ENCODE results near the gene HNRNPC. TPM values are rescaled to one million over a fixed set of nuclear protein-coding genes. Genes with fewer than 3 reads are reported as not detected.
A peak's percentile ranks its signal among the peaks of the same experiment; 100 is the strongest.

Gene HNRNPC
- total RNA-seq, 1 experiment from 2014 or later = 1,062 TPM

GRCh38 chr14:21258005-21258888 is 11.0 kb downstream of the HNRNPC start:
- no peak overlapping the region for H3K23ac ChIP-seq (ENCODE audit: insufficient read length, low read depth, low read length)
- peaks cover 3% of the 10 kb centered on the region for H3K23me2 ChIP-seq (ENCODE audit: insufficient read length, low read depth, low read length, poor library complexity, severe bottlenecking)
- no peak overlapping the region for H2BK20ac ChIP-seq (ENCODE audit: low read depth, low read length, poor library complexity, severe bottlenecking)
- H2BK15ac ChIP-seq (ENCODE audit: low read depth, low read length) = no peak overlapping the region
- H3K27me3 Mint-ChIP-seq (ENCODE audit: low read depth) = no peaks in the 10 kb centered on the region; the same call in 1 of the 2 replicates
- H4K20me1 ChIP-seq (ENCODE audit: control insufficient read depth, insufficient read depth, insufficient read length) = no peaks in the 10 kb centered on the region
- peak overlapping the region; percentile 14 to 56 (median 30); a peak in 4 of 7 replicates for H3K27ac Mint-ChIP-seq
- H3K9me3 Mint-ChIP-seq = no peaks in the 10 kb centered on the region; a peak in 1 of 5 replicates
- H2AK5ac ChIP-seq (ENCODE audit: insufficient read length, low read length) = no peak overlapping the region
- peaks cover 86% of the 10 kb centered on the region for H3K79me2 ChIP-seq (ENCODE audit: insufficient read depth, low read length)
- DNase-seq = no peak
- no peak overlapping the region for H2AFZ ChIP-seq (ENCODE audit: low read length)
- H3K4me2 ChIP-seq (ENCODE audit: insufficient read depth, insufficient read length, low read length) = peak overlapping the region; percentile 43
- no peak overlapping the region for H2BK5ac ChIP-seq (ENCODE audit: insufficient read length, low read length)
- no peak overlapping the region for H3T11ph ChIP-seq (ENCODE audit: low read length)
- H3K14ac ChIP-seq (ENCODE audit: insufficient read depth, low read length) = no peak overlapping the region
- no peak overlapping the region for H4K91ac ChIP-seq (ENCODE audit: insufficient read length, low read depth, low read length)
- no peak overlapping the region for H3K9ac ChIP-seq (ENCODE audit: extremely low read depth, insufficient read length, low read length)
- peaks cover 3% of the 10 kb centered on the region for H3K79me1 ChIP-seq (ENCODE audit: insufficient read depth, low read depth, low read length, poor library complexity, severe bottlenecking)
- peak overlapping the region; percentile 3 to 4; a peak in 4 of 5 replicates for H3K4me3 Mint-ChIP-seq
- no peak overlapping the region for H4K5ac ChIP-seq (ENCODE audit: insufficient read length, low read depth, low read length)
- H3K56ac ChIP-seq (ENCODE audit: insufficient read length, low read depth, low read length) = no peak overlapping the region
- TF ChIP-seq, protein P1, sequence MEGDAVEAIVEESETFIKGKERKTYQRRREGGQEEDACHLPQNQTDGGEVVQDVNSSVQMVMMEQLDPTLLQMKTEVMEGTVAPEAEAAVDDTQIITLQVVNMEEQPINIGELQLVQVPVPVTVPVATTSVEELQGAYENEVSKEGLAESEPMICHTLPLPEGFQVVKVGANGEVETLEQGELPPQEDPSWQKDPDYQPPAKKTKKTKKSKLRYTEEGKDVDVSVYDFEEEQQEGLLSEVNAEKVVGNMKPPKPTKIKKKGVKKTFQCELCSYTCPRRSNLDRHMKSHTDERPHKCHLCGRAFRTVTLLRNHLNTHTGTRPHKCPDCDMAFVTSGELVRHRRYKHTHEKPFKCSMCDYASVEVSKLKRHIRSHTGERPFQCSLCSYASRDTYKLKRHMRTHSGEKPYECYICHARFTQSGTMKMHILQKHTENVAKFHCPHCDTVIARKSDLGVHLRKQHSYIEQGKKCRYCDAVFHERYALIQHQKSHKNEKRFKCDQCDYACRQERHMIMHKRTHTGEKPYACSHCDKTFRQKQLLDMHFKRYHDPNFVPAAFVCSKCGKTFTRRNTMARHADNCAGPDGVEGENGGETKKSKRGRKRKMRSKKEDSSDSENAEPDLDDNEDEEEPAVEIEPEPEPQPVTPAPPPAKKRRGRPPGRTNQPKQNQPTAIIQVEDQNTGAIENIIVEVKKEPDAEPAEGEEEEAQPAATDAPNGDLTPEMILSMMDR (conservative IDR thresholded peaks at IDR 0.05) = no peak
- peaks cover 60 to 93% (median 77%) of the 10 kb centered on the region in 3 experiments for H3K36me3 Mint-ChIP-seq (ENCODE audit: insufficient read depth in 1 of 3, low read depth in 3 of 3)
- no peaks in the 10 kb centered on the region for H3K9me3 ChIP-seq (ENCODE audit: control insufficient read depth, low read depth, low read length)
- peaks cover 46 to 60% of the 10 kb centered on the region in 2 experiments for H3K4me1 Mint-ChIP-seq
- H2BK12ac ChIP-seq (ENCODE audit: insufficient read length, low read depth, low read length) = no peak overlapping the region
- H2BK120ac ChIP-seq (ENCODE audit: low read depth, low read length, poor library complexity, severe bottlenecking) = no peak overlapping the region
- no peak overlapping the region for H3K27ac ChIP-seq (ENCODE audit: insufficient read length, low read depth, low read length)
- H4K8ac ChIP-seq (replicated peaks; ENCODE audit: insufficient read length, low read depth, low read length) = no peak overlapping the region
- WGBS (ENCODE audit: extremely low coverage, insufficient read length, low lambda C conversion rate) = no CpG with 5 or more reads among the region's 10 CpGs
- H3K27me3 ChIP-seq (ENCODE audit: insufficient read depth, low read length) = no peaks in the 10 kb centered on the region
- peaks cover 2% of the 10 kb centered on the region; the same call in 1 of the 2 replicates for H3K4me1 ChIP-seq (ENCODE audit: insufficient read depth, low read length)
- no peak overlapping the region for H3K4ac ChIP-seq (ENCODE audit: low read depth, low read length)
- H3K18ac ChIP-seq (ENCODE audit: insufficient read length, low read depth, low read length) = no peak overlapping the region

Measured in H9 (cell line).